Measurements from ENCODE around the gene SLC35E1. TPM values are rescaled to one million over a fixed set of nuclear protein-coding genes. Genes with fewer than 3 reads are reported as not detected.

Gene SLC35E1
- total RNA-seq, 1 donor from 2014 or later = 21.6 TPM

GRCh38 chr19:16594681-16595091 lies 22.5 kb upstream of the SLC35E1 start:
- no peaks in the 10 kb centered on the region for H3K36me3 ChIP-seq
- H3K4me1 ChIP-seq = peaks cover 75% of the 10 kb centered on the region
- DNase-seq (ENCODE audit: extremely low spot score in 2 of 2) = no peak
- no peak overlapping the region for H3K4me3 ChIP-seq
- TF ChIP-seq POLR2AphosphoS5 (IDR thresholded peaks at IDR 0.05; ENCODE audit: insufficient read depth in 1 of 2, low read depth in 1 of 2) (no peak), POLR2A (IDR thresholded peaks at IDR 0.05) (no peak)
- TF ChIP-seq, protein P1, sequence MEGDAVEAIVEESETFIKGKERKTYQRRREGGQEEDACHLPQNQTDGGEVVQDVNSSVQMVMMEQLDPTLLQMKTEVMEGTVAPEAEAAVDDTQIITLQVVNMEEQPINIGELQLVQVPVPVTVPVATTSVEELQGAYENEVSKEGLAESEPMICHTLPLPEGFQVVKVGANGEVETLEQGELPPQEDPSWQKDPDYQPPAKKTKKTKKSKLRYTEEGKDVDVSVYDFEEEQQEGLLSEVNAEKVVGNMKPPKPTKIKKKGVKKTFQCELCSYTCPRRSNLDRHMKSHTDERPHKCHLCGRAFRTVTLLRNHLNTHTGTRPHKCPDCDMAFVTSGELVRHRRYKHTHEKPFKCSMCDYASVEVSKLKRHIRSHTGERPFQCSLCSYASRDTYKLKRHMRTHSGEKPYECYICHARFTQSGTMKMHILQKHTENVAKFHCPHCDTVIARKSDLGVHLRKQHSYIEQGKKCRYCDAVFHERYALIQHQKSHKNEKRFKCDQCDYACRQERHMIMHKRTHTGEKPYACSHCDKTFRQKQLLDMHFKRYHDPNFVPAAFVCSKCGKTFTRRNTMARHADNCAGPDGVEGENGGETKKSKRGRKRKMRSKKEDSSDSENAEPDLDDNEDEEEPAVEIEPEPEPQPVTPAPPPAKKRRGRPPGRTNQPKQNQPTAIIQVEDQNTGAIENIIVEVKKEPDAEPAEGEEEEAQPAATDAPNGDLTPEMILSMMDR (IDR thresholded peaks at IDR 0.05) = no peak
- no peaks in the 10 kb centered on the region for H3K27me3 ChIP-seq
- H3K27ac ChIP-seq = no peak overlapping the region
- intact Hi-C loops (cut with DNase I) = no loop called here
- no peaks in the 10 kb centered on the region for H3K9me3 ChIP-seq

DNA sequence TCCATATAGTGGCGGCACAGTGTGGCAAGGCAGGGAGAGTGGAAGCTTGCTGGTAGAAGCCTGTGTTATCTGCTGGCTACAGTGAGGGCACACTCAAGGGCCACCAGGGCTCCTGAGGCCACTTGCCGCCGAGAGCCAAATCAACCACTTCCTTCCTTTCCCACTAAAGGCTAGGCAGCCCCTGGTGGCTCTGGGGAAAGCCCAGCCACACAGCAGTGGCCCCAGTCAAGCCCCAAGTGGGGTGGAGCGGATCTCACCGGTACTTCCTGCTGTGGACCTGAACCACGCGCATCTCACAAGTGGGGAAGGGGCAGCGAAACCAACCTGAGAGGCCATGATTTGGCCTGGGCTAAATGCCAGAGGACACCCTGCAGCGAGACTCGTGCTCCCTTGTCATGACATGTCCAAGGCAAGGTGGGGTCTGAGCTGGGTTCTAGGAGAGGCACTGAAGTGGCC lies 21.9 kb upstream of the SLC35E1 start:
- Histone ChIP-seq H3K9me3 (no peaks in the 10 kb centered on the region), H3K27me3 (no peaks in the 10 kb centered on the region), H3K36me3 (no peaks in the 10 kb centered on the region), H3K27ac (no peak overlapping the region), H3K4me1 (peaks cover 74% of the 10 kb centered on the region), H3K4me3 (no peak overlapping the region)
- DNase-seq (ENCODE audit: extremely low spot score in 2 of 2) = no peak
- intact Hi-C loops (cut with DNase I) = no loop called here
- TF ChIP-seq POLR2A (IDR thresholded peaks at IDR 0.05) (no peak), POLR2AphosphoS5 (IDR thresholded peaks at IDR 0.05; ENCODE audit: insufficient read depth in 1 of 2, low read depth in 1 of 2) (no peak)
- TF ChIP-seq, protein P1 (IDR thresholded peaks at IDR 0.05) = no peak

GRCh38 chr19:16593181-16593580 lies 21.0 kb upstream of the SLC35E1 start:
- peaks cover 74% of the 10 kb centered on the region for H3K4me1 ChIP-seq
- TF ChIP-seq, protein P1 (IDR thresholded peaks at IDR 0.05) = no peak
- no peak for TF ChIP-seq POLR2AphosphoS5 (IDR thresholded peaks at IDR 0.05; ENCODE audit: insufficient read depth in 1 of 2, low read depth in 1 of 2)
- TF ChIP-seq POLR2A (IDR thresholded peaks at IDR 0.05) = no peak

GRCh38 chr19:16591803-16592556 lies 19.8 kb upstream of the SLC35E1 start:
- intact Hi-C loops (cut with DNase I) = no loop called here
- peaks cover 82% of the 10 kb centered on the region for H3K4me1 ChIP-seq
- H3K27ac ChIP-seq = no peak overlapping the region
- H3K27me3 ChIP-seq = no peaks in the 10 kb centered on the region
- H3K4me3 ChIP-seq = no peak overlapping the region
- no peak for DNase-seq (ENCODE audit: extremely low spot score in 2 of 2)
- no peaks in the 10 kb centered on the region for H3K9me3 ChIP-seq
- TF ChIP-seq, protein P1 (IDR thresholded peaks at IDR 0.05) = no peak
- no peaks in the 10 kb centered on the region for H3K36me3 ChIP-seq

More at GRCh38 chr19:16593181-16593580, 21.0 kb upstream of the SLC35E1 start:
- intact Hi-C loops (cut with DNase I) = no loop called here
- Histone ChIP-seq H3K4me3 (no peak overlapping the region), H3K36me3 (no peaks in the 10 kb centered on the region), H3K27ac (no peak overlapping the region), H3K27me3 (no peaks in the 10 kb centered on the region), H3K9me3 (no peaks in the 10 kb centered on the region)
- no peak for DNase-seq (ENCODE audit: extremely low spot score in 2 of 2)

All from vagina (tissue), 2 donors.